ENCODE measurements around the gene OR56A3. TPM values are rescaled to one million over a fixed set of nuclear protein-coding genes. Genes with fewer than 3 reads are reported as not detected.

OR56A3 gene
- total RNA-seq, 1 experiment from 2014 or later: not detected

GRCh38 chr11:5930614-5931013, 11.4 kb upstream of the OR56A3 start:
- DNase-seq (ENCODE audit: low read depth, low spot score): no peak
- Histone ChIP-seq H3K27me3 (ENCODE audit: insufficient read depth, low read length) (0 out of 2 replicates have a peak, but pooled peaks cover 4% of the 10 kb centered on the region), H3K79me2 (ENCODE audit: insufficient read depth, low read length) (no peaks in the 10 kb centered on the region), H3K9ac (ENCODE audit: low read length) (no peak overlapping the region), H3K4me1 (ENCODE audit: control insufficient read depth in 1 of 2, insufficient read depth in 2 of 2, low read length in 2 of 2) (no peaks in the 10 kb centered on the region), H3K4me2 (ENCODE audit: low read length) (no peak overlapping the region), H3K27ac (ENCODE audit: low read depth, low read length) (no peak overlapping the region), H3K36me3 (ENCODE audit: control insufficient read depth in 1 of 2, insufficient read depth in 2 of 2, low read length in 2 of 2) (no peaks in the 10 kb centered on the region), H2AFZ (ENCODE audit: low read depth, low read length, poor library complexity, severe bottlenecking) (no peak overlapping the region), H4K20me1 (ENCODE audit: insufficient read depth) (no peaks in the 10 kb centered on the region), H3K9me2 (ENCODE audit: insufficient read depth) (no peaks in the 10 kb centered on the region), H3K9me3 (ENCODE audit: control insufficient read depth in 1 of 2, insufficient read depth in 1 of 2, low read depth in 1 of 2, low read length in 2 of 2) (no peaks in the 10 kb centered on the region), H3K4me3 (replicated peaks in 1 of 2; ENCODE audit: low read depth in 1 of 2, low read length in 2 of 2) (no peak overlapping the region)
- intact Hi-C loops (cut with micrococcal nuclease): no loop called here
- no peak for ATAC-seq
- TF ChIP-seq, protein P1, sequence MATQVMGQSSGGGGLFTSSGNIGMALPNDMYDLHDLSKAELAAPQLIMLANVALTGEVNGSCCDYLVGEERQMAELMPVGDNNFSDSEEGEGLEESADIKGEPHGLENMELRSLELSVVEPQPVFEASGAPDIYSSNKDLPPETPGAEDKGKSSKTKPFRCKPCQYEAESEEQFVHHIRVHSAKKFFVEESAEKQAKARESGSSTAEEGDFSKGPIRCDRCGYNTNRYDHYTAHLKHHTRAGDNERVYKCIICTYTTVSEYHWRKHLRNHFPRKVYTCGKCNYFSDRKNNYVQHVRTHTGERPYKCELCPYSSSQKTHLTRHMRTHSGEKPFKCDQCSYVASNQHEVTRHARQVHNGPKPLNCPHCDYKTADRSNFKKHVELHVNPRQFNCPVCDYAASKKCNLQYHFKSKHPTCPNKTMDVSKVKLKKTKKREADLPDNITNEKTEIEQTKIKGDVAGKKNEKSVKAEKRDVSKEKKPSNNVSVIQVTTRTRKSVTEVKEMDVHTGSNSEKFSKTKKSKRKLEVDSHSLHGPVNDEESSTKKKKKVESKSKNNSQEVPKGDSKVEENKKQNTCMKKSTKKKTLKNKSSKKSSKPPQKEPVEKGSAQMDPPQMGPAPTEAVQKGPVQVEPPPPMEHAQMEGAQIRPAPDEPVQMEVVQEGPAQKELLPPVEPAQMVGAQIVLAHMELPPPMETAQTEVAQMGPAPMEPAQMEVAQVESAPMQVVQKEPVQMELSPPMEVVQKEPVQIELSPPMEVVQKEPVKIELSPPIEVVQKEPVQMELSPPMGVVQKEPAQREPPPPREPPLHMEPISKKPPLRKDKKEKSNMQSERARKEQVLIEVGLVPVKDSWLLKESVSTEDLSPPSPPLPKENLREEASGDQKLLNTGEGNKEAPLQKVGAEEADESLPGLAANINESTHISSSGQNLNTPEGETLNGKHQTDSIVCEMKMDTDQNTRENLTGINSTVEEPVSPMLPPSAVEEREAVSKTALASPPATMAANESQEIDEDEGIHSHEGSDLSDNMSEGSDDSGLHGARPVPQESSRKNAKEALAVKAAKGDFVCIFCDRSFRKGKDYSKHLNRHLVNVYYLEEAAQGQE (IDR thresholded peaks at IDR 0.05; ENCODE audit: low read depth): no peak
- no TSS peak for BruUV-seq (replicated peaks)
- ChIA-PET RAD21 (ENCODE audit: low non-redundant PET in 1 of 2, low total read pairs in 2 of 2, uncharacterized antibody in 2 of 2, unreplicated experiment in 2 of 2) (no interaction called here), POLR2A (no interaction called here), CTCF (no interaction called here)

DNA sequence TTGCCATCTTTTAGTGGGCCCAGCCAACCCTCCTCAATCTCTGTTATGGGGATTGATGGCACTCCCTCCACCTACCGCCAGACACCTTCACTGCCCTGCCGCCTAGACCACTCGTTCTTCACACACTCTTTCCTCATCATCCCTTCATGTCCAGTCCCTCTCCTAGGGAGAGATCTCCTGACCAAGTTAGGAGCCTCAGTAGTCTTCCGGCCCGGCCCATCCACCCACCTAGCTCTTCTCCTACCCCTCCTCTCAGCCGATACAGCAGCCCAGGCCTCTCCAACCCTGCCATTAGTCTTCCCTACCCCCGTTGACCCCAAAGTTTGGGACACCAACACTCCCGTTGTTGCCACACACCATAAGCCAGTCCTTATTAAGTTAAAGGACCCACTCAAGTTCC, 11.0 kb upstream of the OR56A3 start:
- H3K79me2 ChIP-seq (ENCODE audit: insufficient read depth, low read length): no peaks in the 10 kb centered on the region
- H3K27me3 ChIP-seq (ENCODE audit: insufficient read depth, low read length): 0 out of 2 replicates have a peak, but pooled peaks cover 4% of the 10 kb centered on the region
- intact Hi-C loops (cut with micrococcal nuclease): no loop called here
- no TSS peak for BruUV-seq (replicated peaks)
- H3K27ac ChIP-seq (ENCODE audit: low read depth, low read length): no peak overlapping the region
- no peaks in the 10 kb centered on the region for H3K36me3 ChIP-seq (ENCODE audit: control insufficient read depth in 1 of 2, insufficient read depth in 2 of 2, low read length in 2 of 2)
- RAD21 ChIA-PET (ENCODE audit: low non-redundant PET in 1 of 2, low total read pairs in 2 of 2, uncharacterized antibody in 2 of 2, unreplicated experiment in 2 of 2): no interaction called here
- no peak for DNase-seq (ENCODE audit: low read depth, low spot score)
- no peak overlapping the region for H3K4me3 ChIP-seq (replicated peaks in 1 of 2; ENCODE audit: low read depth in 1 of 2, low read length in 2 of 2)
- H3K4me1 ChIP-seq (ENCODE audit: control insufficient read depth in 1 of 2, insufficient read depth in 2 of 2, low read length in 2 of 2): no peaks in the 10 kb centered on the region
- H4K20me1 ChIP-seq (ENCODE audit: insufficient read depth): no peaks in the 10 kb centered on the region
- CTCF ChIA-PET: no interaction called here
- H3K9me3 ChIP-seq (ENCODE audit: control insufficient read depth in 1 of 2, insufficient read depth in 1 of 2, low read depth in 1 of 2, low read length in 2 of 2): no peaks in the 10 kb centered on the region
- H3K9ac ChIP-seq (ENCODE audit: low read length): no peak overlapping the region
- no peak overlapping the region for H3K4me2 ChIP-seq (ENCODE audit: low read length)
- H2AFZ ChIP-seq (ENCODE audit: low read depth, low read length, poor library complexity, severe bottlenecking): no peak overlapping the region
- ATAC-seq: no peak
- POLR2A ChIA-PET: no interaction called here
- H3K9me2 ChIP-seq (ENCODE audit: insufficient read depth): no peaks in the 10 kb centered on the region
- TF ChIP-seq, protein P2, sequence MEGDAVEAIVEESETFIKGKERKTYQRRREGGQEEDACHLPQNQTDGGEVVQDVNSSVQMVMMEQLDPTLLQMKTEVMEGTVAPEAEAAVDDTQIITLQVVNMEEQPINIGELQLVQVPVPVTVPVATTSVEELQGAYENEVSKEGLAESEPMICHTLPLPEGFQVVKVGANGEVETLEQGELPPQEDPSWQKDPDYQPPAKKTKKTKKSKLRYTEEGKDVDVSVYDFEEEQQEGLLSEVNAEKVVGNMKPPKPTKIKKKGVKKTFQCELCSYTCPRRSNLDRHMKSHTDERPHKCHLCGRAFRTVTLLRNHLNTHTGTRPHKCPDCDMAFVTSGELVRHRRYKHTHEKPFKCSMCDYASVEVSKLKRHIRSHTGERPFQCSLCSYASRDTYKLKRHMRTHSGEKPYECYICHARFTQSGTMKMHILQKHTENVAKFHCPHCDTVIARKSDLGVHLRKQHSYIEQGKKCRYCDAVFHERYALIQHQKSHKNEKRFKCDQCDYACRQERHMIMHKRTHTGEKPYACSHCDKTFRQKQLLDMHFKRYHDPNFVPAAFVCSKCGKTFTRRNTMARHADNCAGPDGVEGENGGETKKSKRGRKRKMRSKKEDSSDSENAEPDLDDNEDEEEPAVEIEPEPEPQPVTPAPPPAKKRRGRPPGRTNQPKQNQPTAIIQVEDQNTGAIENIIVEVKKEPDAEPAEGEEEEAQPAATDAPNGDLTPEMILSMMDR (IDR thresholded peaks at IDR 0.05 in 2 of 3, conservative IDR thresholded peaks at IDR 0.05 in 1 of 3; ENCODE audit: borderline replicate concordance in 1 of 3, insufficient read depth in 1 of 3, low read depth in 2 of 3, low read length in 2 of 3): no peak
- TF ChIP-seq, protein P1 (IDR thresholded peaks at IDR 0.05; ENCODE audit: low read depth): no peak
- TF ChIP-seq JUND (IDR thresholded peaks at IDR 0.05) (no peak), FOSL1 (IDR thresholded peaks at IDR 0.05; ENCODE audit: low read depth) (no peak), CEBPB (IDR thresholded peaks at IDR 0.05; ENCODE audit: low read depth) (no peak), ZFX (IDR thresholded peaks at IDR 0.05) (no peak), RAD21 (IDR thresholded peaks at IDR 0.05; ENCODE audit: low read depth) (no peak), SIN3A (IDR thresholded peaks at IDR 0.05; ENCODE audit: low read depth) (no peak), ELF1 (IDR thresholded peaks at IDR 0.05; ENCODE audit: borderline replicate concordance, low read depth) (no peak), SP1 (IDR thresholded peaks at IDR 0.05; ENCODE audit: low read depth) (no peak), POLR2AphosphoS5 (IDR thresholded peaks at IDR 0.05; ENCODE audit: low read depth, low read length) (no peak), POLR2A (IDR thresholded peaks at IDR 0.05; ENCODE audit: borderline replicate concordance, extremely low read depth, insufficient read depth, insufficient read length) (no peak)
- TF ChIP-seq, protein P3, sequence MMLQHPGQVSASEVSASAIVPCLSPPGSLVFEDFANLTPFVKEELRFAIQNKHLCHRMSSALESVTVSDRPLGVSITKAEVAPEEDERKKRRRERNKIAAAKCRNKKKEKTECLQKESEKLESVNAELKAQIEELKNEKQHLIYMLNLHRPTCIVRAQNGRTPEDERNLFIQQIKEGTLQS (IDR thresholded peaks at IDR 0.05): no peak
